DND-41 (cell line): ENCODE data around the gene ADAMTSL2.

Experiments
- ATAC-seq: fragments of 200-7000 bp; cut with Tn5 transposase; 3 replicates; pipeline ENCODE4 v1.9.1; 2021; ENCODE audit warnings: low read depth; ENCODE audit not compliant: insufficient read depth
- DNase-seq: peaks from one replicate; pipeline ENCODE4 v3.0.0-alpha.2; 2020
- H2AFZ ChIP-seq: 2 replicates; pipeline ENCODE4 v1.6.0; 2012; ENCODE audit warnings: low read depth, low read length
- H3K27ac ChIP-seq: 2 replicates; pipeline ENCODE4 v1.5.1; 2012; ENCODE audit warnings: low read length, inconsistent platforms
- H3K27me3 ChIP-seq: fragments of 200-600 bp; sonication (generic); 2 replicates; pipeline ENCODE4 v1.6.0; 2012; ENCODE audit warnings: low read length, mild to moderate bottlenecking, inconsistent platforms; ENCODE audit not compliant: insufficient read depth, poor library complexity
- H3K36me3 ChIP-seq: 2 replicates; pipeline ENCODE4 v1.5.1; 2012; ENCODE audit warnings: low read length, inconsistent platforms; ENCODE audit not compliant: insufficient read depth
- H3K4me1 ChIP-seq: 2 replicates; pipeline ENCODE4 v1.5.1; 2012; ENCODE audit warnings: mild to moderate bottlenecking, low read length; ENCODE audit not compliant: insufficient read depth
- H3K4me2 ChIP-seq: 2 replicates; pipeline ENCODE4 v1.6.0; 2012; ENCODE audit warnings: mild to moderate bottlenecking, moderate library complexity, low read length, inconsistent platforms; ENCODE audit not compliant: insufficient read depth
- H3K4me3 ChIP-seq, 2 experiments: fragments of 200-600 bp in 1 of 2; shearing (Covaris generic) in 1 of 2; 2 replicates each; pipeline ENCODE4 v1.5.1; 2012 to 2016; ENCODE audit warnings: inconsistent platforms in 2 of 2, low read length in 2 of 2, mild to moderate bottlenecking in 2 of 2, low read depth in 1 of 2, moderate library complexity in 1 of 2
- H3K79me2 ChIP-seq: 2 replicates; pipeline ENCODE4 v1.6.0; 2012; ENCODE audit warnings: low read length, inconsistent platforms; ENCODE audit not compliant: insufficient read depth
- H3K9ac ChIP-seq: 2 replicates; pipeline ENCODE4 v1.6.0; 2012; ENCODE audit warnings: low read depth, mild to moderate bottlenecking, inconsistent platforms, low read length, moderate library complexity
- H3K9me3 ChIP-seq: 2 replicates; pipeline ENCODE4 v1.5.1; 2012; ENCODE audit warnings: low read length, moderate library complexity, mild to moderate bottlenecking, inconsistent platforms; ENCODE audit not compliant: insufficient read depth, severe bottlenecking
- H4K20me1 ChIP-seq: 2 replicates; pipeline ENCODE4 v1.6.0; 2012; ENCODE audit warnings: low read length; ENCODE audit not compliant: insufficient read depth
- EZH2 ChIP-seq: IDR thresholded peaks from 3 replicates; pipeline ENCODE4 v1.6.1; 2012; ENCODE audit warnings: borderline replicate concordance, low read depth, mild to moderate bottlenecking, moderate library complexity, low read length, inconsistent platforms; ENCODE audit not compliant: severe bottlenecking
- TF ChIP-seq, protein P1 (sequence below): IDR thresholded peaks from 2 replicates; pipeline ENCODE4 v1.5.1; 2012; ENCODE audit warnings: borderline replicate concordance, low read length, moderate library complexity, mild to moderate bottlenecking; ENCODE audit not compliant: poor library complexity, severe bottlenecking; ENCODE audit errors: extremely low read depth

ADAMTSL2 gene

DNA sequence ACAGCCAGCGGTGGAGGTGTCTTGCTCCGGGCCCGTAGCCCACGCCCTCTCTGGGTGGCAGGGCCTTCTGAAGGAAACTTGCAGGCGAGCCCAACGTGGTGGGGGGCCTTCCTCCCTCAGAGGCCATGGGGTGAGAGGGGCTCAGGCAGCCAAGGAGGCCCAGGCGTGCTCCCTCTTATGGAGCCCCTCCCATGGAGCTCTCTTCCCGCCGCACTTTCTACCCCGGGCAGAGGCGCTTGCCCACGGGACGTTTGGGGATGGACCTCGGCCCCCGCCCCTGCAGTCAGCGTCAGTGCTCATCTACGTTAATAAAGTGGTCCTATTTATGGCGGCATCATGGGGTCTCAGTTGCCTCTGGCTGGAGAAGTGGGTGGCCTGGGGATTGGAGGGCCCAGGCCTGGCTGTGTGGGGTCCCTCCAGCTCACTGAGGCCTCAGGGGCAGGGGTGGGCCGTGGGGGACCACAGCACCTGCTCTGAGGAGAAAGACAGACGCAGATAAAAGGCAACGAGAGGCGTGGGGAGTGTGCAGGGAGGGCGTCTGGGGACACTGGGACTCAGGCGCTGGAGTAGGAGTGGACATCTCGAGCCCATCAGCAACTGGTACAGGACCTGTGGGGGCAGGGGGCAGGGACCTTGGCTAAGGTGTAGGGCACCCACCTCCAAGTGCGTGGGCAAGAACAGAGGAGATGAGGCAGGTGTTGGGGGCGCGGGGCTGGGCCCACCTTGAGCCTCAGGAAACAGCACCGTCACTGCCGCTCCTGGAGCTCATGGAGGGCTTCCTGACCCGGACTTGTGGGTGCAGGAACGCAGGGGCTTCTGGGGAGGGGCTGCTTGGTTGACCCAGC, 40.9 kb downstream of the ADAMTSL2 start:
- no peaks in the 10 kb centered on the region for H3K36me3 ChIP-seq
- no peak overlapping the region for H3K4me3 ChIP-seq
- no peak overlapping the region for H2AFZ ChIP-seq
- TF ChIP-seq EZH2: no peak
- TF ChIP-seq, protein P1, sequence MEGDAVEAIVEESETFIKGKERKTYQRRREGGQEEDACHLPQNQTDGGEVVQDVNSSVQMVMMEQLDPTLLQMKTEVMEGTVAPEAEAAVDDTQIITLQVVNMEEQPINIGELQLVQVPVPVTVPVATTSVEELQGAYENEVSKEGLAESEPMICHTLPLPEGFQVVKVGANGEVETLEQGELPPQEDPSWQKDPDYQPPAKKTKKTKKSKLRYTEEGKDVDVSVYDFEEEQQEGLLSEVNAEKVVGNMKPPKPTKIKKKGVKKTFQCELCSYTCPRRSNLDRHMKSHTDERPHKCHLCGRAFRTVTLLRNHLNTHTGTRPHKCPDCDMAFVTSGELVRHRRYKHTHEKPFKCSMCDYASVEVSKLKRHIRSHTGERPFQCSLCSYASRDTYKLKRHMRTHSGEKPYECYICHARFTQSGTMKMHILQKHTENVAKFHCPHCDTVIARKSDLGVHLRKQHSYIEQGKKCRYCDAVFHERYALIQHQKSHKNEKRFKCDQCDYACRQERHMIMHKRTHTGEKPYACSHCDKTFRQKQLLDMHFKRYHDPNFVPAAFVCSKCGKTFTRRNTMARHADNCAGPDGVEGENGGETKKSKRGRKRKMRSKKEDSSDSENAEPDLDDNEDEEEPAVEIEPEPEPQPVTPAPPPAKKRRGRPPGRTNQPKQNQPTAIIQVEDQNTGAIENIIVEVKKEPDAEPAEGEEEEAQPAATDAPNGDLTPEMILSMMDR: no peak
- DNase-seq (no peak), ATAC-seq (no peak)
- no peaks in the 10 kb centered on the region for H3K9me3 ChIP-seq
- no peak overlapping the region for H3K27ac ChIP-seq
- H3K4me2 ChIP-seq: no peak overlapping the region
- H3K79me2 ChIP-seq: no peaks in the 10 kb centered on the region
- H3K9ac ChIP-seq: no peak overlapping the region
- H3K27me3 ChIP-seq: no peaks in the 10 kb centered on the region
- H4K20me1 ChIP-seq: no peaks in the 10 kb centered on the region
- H3K4me1 ChIP-seq: no peaks in the 10 kb centered on the region

- Histone ChIP-seq H3K27ac (no peak overlapping the region), H3K4me3 (no peak overlapping the region), H4K20me1 (no peaks in the 10 kb centered on the region), H3K4me1 (no peaks in the 10 kb centered on the region), H3K79me2 (no peaks in the 10 kb centered on the region), H2AFZ (no peak overlapping the region), H3K4me2 (no peak overlapping the region), H3K27me3 (no peaks in the 10 kb centered on the region), H3K36me3 (no peaks in the 10 kb centered on the region), H3K9ac (no peak overlapping the region), H3K9me3 (no peaks in the 10 kb centered on the region)
- ATAC-seq: no peak
- no peak for DNase-seq
- no peak for TF ChIP-seq EZH2
- TF ChIP-seq, protein P1: no peak
These were observed 41.7 kb downstream of the ADAMTSL2 start for GRCh38 chr9:133576031-133576874.

DNA sequence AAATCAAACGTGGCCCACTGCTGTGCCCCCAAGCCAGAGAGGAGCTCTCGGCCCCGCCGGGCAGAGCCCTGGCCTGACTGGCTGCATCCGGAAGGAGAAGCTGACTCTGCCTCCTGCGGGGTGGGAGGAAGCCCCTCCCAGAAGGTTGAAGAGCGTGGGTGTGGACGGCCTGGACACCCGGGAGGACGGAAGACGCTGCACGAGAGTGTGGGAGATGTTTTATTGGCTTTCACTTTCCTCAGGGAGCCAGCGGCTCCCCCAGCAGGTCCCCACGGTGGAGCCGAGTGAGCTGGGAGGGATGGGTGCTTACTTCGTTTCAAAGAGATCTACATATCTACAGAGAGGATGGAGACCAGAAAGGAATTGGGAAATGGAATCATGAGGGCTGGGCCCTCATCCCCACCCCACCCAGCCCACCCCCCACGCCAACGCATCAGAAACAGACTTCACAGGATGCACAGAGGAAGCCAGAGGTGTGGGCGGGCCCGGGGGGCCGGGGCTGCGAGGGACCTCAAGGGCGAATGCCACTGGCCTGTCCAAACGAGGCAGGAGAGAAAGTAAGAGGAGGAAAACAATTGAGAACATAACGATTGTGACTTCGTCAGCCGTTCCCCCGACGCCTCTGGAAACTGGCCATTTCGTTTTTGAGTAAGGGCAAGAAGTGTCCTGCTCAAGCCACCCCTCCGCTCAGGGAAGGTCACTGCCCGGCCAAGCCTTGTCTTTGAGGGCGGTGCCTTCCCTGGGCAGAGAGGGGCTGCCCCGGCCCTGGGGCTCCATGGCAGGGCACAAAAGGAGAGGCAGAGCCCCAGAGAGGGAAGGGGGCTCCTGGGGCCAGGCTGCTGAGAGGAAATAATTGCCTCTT, 42.6 kb downstream of the ADAMTSL2 start:
- no peak overlapping the region for H3K9ac ChIP-seq
- no peak overlapping the region for H2AFZ ChIP-seq

More for the DNA sequence above, 42.6 kb downstream of the ADAMTSL2 start:
- Histone ChIP-seq H3K4me1 (no peaks in the 10 kb centered on the region), H3K4me3 (no peak overlapping the region), H4K20me1 (no peaks in the 10 kb centered on the region), H3K36me3 (no peaks in the 10 kb centered on the region), H3K27me3 (no peaks in the 10 kb centered on the region), H3K9me3 (no peaks in the 10 kb centered on the region), H3K4me2 (no peak overlapping the region), H3K27ac (no peak overlapping the region), H3K79me2 (no peaks in the 10 kb centered on the region)
- no peak for ATAC-seq
- no peak for DNase-seq
- TF ChIP-seq EZH2: no peak
- TF ChIP-seq, protein P1: no peak
